ENCODE data around the gene IFNG-AS1. TPM values are rescaled to one million over a fixed set of nuclear protein-coding genes. Genes with fewer than 3 reads are reported as not detected.
A peak's percentile ranks its signal among the peaks of the same experiment; 100 is the strongest.

The IFNG-AS1 gene
- total RNA-seq, 2 experiments from 2014 or later: 0.55 to 1.1 TPM

DNA sequence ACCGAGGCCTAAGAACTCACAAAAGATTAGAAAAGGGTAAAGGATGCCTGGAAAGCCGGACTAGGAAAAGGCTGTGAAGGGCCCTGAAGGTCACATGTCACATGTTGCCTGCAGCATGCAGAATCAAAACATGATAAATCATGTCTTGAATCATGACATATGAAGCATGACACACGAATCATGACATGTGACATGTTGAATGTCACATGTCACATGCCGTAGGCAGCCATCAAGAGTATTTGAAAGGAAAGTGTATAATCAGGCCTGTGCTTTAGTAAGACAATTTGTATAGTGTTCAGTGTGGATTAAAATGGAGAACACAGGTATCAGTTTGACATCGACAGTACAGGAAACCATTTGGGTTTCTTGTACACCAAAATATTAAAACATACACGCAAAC is 30.8 kb downstream of the IFNG-AS1 start:
- CTCF ChIA-PET: no interaction called here
- DNase-seq: no peak

DNA sequence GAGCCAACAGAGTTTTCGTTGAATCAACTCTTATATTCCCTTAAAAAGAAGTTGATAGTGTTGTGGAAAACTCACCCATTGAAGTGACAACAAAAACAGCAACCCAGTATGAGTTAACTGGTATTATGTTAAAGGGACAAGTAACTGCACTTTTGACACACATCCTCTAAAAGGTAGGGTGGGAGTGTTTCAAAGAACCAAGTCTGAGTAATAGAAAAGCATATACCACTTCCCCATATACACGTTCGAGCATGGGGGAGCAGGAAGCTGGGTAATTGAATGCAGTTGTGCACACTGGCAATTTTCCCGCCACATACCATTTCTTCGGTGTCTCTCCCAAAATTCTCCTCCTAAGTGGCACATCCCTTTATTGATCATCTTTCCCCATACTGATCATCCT is 31.5 kb downstream of the IFNG-AS1 start:
- Mint-ChIP-seq H3K9me3 (no peaks in the 10 kb centered on the region), H3K27me3 (no peaks in the 10 kb centered on the region), H3K27ac (no peak overlapping the region), H3K36me3 (ENCODE audit: low read depth) (no peaks in the 10 kb centered on the region), H3K4me3 (no peak overlapping the region), H3K4me1 (ENCODE audit: low read depth) (no peaks in the 10 kb centered on the region)
- Histone ChIP-seq H3K27me3 (ENCODE audit: control insufficient read depth in 1 of 2, insufficient read depth in 2 of 2, low read length in 2 of 2) (no peaks in the 10 kb centered on the region), H3K4me1 (ENCODE audit: insufficient read depth, low read length) (no peaks in the 10 kb centered on the region), H3K9me3 (ENCODE audit: control insufficient read depth in 1 of 2, insufficient read depth in 1 of 2, low read length in 2 of 2) (no peaks in the 10 kb centered on the region), H3K4me3 (ENCODE audit: low read length) (no peak overlapping the region), H3K27ac (ENCODE audit: low read depth in 1 of 2, low read length in 2 of 2) (no peak overlapping the region), H3K36me3 (ENCODE audit: insufficient read depth, low read length) (peaks cover 5% of the 10 kb centered on the region)
- intact Hi-C loops (cut with DNase I, micrococcal nuclease): no loop called here
- DNase-seq: no peak
- no peak for ATAC-seq (ENCODE audit: poor library complexity)
- CTCF ChIA-PET: no interaction called here
- TF ChIP-seq, protein P1, sequence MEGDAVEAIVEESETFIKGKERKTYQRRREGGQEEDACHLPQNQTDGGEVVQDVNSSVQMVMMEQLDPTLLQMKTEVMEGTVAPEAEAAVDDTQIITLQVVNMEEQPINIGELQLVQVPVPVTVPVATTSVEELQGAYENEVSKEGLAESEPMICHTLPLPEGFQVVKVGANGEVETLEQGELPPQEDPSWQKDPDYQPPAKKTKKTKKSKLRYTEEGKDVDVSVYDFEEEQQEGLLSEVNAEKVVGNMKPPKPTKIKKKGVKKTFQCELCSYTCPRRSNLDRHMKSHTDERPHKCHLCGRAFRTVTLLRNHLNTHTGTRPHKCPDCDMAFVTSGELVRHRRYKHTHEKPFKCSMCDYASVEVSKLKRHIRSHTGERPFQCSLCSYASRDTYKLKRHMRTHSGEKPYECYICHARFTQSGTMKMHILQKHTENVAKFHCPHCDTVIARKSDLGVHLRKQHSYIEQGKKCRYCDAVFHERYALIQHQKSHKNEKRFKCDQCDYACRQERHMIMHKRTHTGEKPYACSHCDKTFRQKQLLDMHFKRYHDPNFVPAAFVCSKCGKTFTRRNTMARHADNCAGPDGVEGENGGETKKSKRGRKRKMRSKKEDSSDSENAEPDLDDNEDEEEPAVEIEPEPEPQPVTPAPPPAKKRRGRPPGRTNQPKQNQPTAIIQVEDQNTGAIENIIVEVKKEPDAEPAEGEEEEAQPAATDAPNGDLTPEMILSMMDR (IDR thresholded peaks at IDR 0.05): no peak
- POLR2A ChIA-PET: no interaction called here

More for the DNA sequence above, 30.8 kb downstream of the IFNG-AS1 start:
- no peaks in the 10 kb centered on the region for H3K27me3 Mint-ChIP-seq
- no peak overlapping the region for H3K4me3 Mint-ChIP-seq
- H3K4me1 ChIP-seq (ENCODE audit: insufficient read depth, low read length): no peaks in the 10 kb centered on the region
- peaks cover 5% of the 10 kb centered on the region for H3K36me3 ChIP-seq (ENCODE audit: insufficient read depth, low read length)
- no peaks in the 10 kb centered on the region for H3K36me3 Mint-ChIP-seq (ENCODE audit: low read depth)
- no peaks in the 10 kb centered on the region for H3K9me3 Mint-ChIP-seq
- intact Hi-C loops (cut with DNase I, micrococcal nuclease): no loop called here
- ATAC-seq (ENCODE audit: poor library complexity): no peak
- no peak overlapping the region for H3K27ac ChIP-seq (ENCODE audit: low read depth in 1 of 2, low read length in 2 of 2)
- no peak overlapping the region for H3K27ac Mint-ChIP-seq
- POLR2A ChIA-PET: no interaction called here
- H3K4me1 Mint-ChIP-seq (ENCODE audit: low read depth): no peaks in the 10 kb centered on the region
- no peaks in the 10 kb centered on the region for H3K9me3 ChIP-seq (ENCODE audit: control insufficient read depth in 1 of 2, insufficient read depth in 1 of 2, low read length in 2 of 2)
- no peaks in the 10 kb centered on the region for H3K27me3 ChIP-seq (ENCODE audit: control insufficient read depth in 1 of 2, insufficient read depth in 2 of 2, low read length in 2 of 2)
- H3K4me3 ChIP-seq (ENCODE audit: low read length): no peak overlapping the region
- TF ChIP-seq, protein P1 (IDR thresholded peaks at IDR 0.05): no peak

DNA sequence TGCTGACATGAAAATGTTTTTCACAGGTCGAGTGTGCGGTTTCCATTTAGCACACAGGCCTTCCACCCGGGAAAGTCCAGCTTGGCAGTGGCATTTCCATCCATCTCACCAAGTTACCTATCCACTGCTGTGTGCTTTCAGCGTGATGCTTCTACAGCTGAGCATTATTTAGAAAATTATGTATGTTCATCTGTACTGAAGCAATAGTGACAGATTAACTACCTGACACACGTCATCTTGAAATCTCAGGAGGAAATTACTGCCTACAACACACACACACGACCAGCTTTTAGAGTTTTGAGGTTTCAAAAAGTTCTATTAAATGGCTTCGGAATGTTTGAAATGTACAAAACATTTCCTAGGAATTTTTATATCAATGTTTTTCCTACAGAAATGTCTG is 39.4 kb downstream of the IFNG-AS1 start:
- peaks cover 11% of the 10 kb centered on the region for H3K4me1 ChIP-seq (ENCODE audit: insufficient read depth, low read length)
- POLR2A ChIA-PET: interaction anchor here (1.0 kb wide), 1 partner anchor 10 kb away, joined by 3 read pairs; no protein-coding TSS in a partner anchor
- H3K27ac ChIP-seq (ENCODE audit: low read depth in 1 of 2, low read length in 2 of 2): no peak overlapping the region
- no peaks in the 10 kb centered on the region for H3K9me3 ChIP-seq (ENCODE audit: control insufficient read depth in 1 of 2, insufficient read depth in 1 of 2, low read length in 2 of 2)
- no peaks in the 10 kb centered on the region for H3K36me3 ChIP-seq (ENCODE audit: insufficient read depth, low read length)
- DNase-seq (peak in 2 of 14 experiments; percentile 42 to 52), ATAC-seq (ENCODE audit: poor library complexity) (no peak)
- H3K9me3 Mint-ChIP-seq: peaks cover 5% of the 10 kb centered on the region
- intact Hi-C loops (cut with DNase I, micrococcal nuclease): no loop called here
- H3K4me1 Mint-ChIP-seq (ENCODE audit: low read depth): peaks cover 15% of the 10 kb centered on the region
- H3K36me3 Mint-ChIP-seq (ENCODE audit: low read depth): no peaks in the 10 kb centered on the region
- H3K4me3 Mint-ChIP-seq: no peak overlapping the region
- no peaks in the 10 kb centered on the region for H3K27me3 Mint-ChIP-seq
- TF ChIP-seq, protein P1 (IDR thresholded peaks at IDR 0.05): no peak
- CTCF ChIA-PET: no interaction called here
- H3K4me3 ChIP-seq (ENCODE audit: low read length): no peak overlapping the region
- no peak overlapping the region for H3K27ac Mint-ChIP-seq
- no peaks in the 10 kb centered on the region for H3K27me3 ChIP-seq (ENCODE audit: control insufficient read depth in 1 of 2, insufficient read depth in 2 of 2, low read length in 2 of 2)
